Smooth muscle cell (in vitro differentiated cells): ENCODE measurements around the gene PYY. TPM values are rescaled to one million over a fixed set of nuclear protein-coding genes. Genes with fewer than 3 reads are reported as not detected.
A peak's percentile ranks its signal among the peaks of the same experiment; 100 is the strongest.

Experiments
- DNase-seq: peaks from one replicate; lab custom pipeline; 2025; ENCODE audit not compliant: unreplicated experiment; lab: John Stamatoyannopoulos, UW
- H2AFZ ChIP-seq: fragments of 200-600 bp; sonication (generic); 2 replicates; pipeline ENCODE4 v1.6.0; 2016; ENCODE audit warnings: antibody characterized with exemption, low read depth, mild to moderate bottlenecking
- H3F3A ChIP-seq: fragments of 200-600 bp; sonication (generic); 2 replicates; pipeline ENCODE4 v1.6.0; 2017; ENCODE audit warnings: antibody characterized with exemption, low read depth
- H3K27ac ChIP-seq: fragments of 200-600 bp; sonication (generic); 2 replicates; pipeline ENCODE4 v1.5.1; 2016; ENCODE audit warnings: low read depth, mild to moderate bottlenecking
- H3K27me3 ChIP-seq: fragments of 200-600 bp; sonication (generic); 2 replicates; pipeline ENCODE4 v1.6.1; 2016; ENCODE audit warnings: low read depth, mild to moderate bottlenecking
- H3K36me3 ChIP-seq: fragments of 200-600 bp; sonication (generic); 2 replicates; pipeline ENCODE4 v1.5.1; 2016; ENCODE audit warnings: low read depth
- H3K4me1 ChIP-seq: fragments of 200-600 bp; sonication (generic); 2 replicates; pipeline ENCODE4 v1.5.1; 2016; ENCODE audit warnings: low read depth
- H3K4me2 ChIP-seq: fragments of 200-600 bp; sonication (generic); 2 replicates; pipeline ENCODE4 v1.6.0; 2016; ENCODE audit warnings: mild to moderate bottlenecking
- H3K4me3 ChIP-seq: fragments of 200-600 bp; sonication (generic); 2 replicates; pipeline ENCODE4 v1.5.1; 2016; ENCODE audit warnings: mild to moderate bottlenecking
- H3K79me2 ChIP-seq: fragments of 200-600 bp; sonication (generic); 2 replicates; pipeline ENCODE4 v1.6.0; 2016; ENCODE audit warnings: low read depth, mild to moderate bottlenecking
- H3K9ac ChIP-seq: fragments of 200-600 bp; sonication (generic); 2 replicates; pipeline ENCODE4 v1.6.0; 2016; ENCODE audit warnings: low read depth
- H3K9me3 ChIP-seq: fragments of 200-600 bp; sonication (generic); replicated peaks from 2 replicates; pipeline ENCODE4 v1.5.1; 2016; ENCODE audit warnings: low read depth
- H4K20me1 ChIP-seq: fragments of 200-600 bp; sonication (generic); 2 replicates; pipeline ENCODE4 v1.6.0; 2016; ENCODE audit warnings: low read depth
- WGBS: methylation state at CpG from one replicate; pipeline ENCODE4 v1.1.7; 2016; ENCODE audit warnings: low lambda C conversion rate; 5-methylcytosine and 5-hydroxymethylcytosine counted together
- polyA plus RNA-seq: library from polyadenylated mRNA; unstranded; fragments of >200 nt; fragmentation: Nextera tagmentation; extraction: Ambion mirVana; gene quantifications from 2 replicates; pipeline ENCODE4 v1.2.1, GENCODE V29; 2016
- total RNA-seq: library from RNA; depleted of rRNA; stranded (reverse); fragments of >200 nt; gene quantifications from 2 replicates; pipeline ENCODE4 v1.2.3, GENCODE V29; 2014
- TF ChIP-seq, protein P1 (sequence below): fragments of 200-600 bp; sonication (generic); IDR thresholded peaks from 2 replicates; pipeline ENCODE4 v1.5.1; 2017; ENCODE audit warnings: borderline replicate concordance, mild to moderate bottlenecking, antibody characterized with exemption; ENCODE audit not compliant: insufficient read depth, poor library complexity, severe bottlenecking

PYY gene
- total and polyA plus RNA-seq, 2 experiments from 2014 or later: not detected

DNA sequence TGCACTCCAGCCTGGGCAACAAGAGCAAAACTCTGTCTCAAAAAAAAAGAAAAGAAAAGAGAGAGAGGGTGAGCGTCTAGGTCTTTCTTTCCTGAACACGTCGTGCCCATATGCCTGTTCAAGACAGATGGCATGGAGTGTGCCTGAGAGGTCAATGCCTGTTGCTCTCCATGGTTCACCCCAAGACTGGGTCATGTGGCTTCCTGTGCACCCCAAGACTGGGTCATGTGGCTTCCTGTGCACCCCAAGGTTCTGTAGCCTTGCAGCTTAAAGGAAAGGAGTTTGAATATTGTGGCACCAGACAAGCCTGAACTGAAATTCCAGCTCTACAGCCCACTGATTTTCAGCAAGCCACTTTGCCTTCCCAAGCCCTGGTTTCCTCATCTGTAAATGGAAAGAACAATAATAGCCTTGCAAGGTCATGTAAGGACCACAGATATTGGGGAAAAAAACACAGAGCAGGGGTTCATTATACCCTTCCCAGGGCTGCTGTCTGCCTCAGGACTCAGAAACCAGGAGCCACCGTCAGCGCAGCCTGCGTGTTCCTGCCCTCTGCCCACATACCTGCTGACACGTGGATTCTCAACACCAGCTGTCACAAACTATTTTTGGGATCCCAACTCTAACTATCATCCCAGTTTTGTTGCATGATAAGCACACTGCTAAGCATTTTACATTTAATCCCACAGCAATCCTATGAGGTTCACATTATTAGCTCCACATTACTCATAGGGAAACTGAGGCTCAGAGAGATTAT lies 32.7 kb upstream of the PYY start:
- Histone ChIP-seq H3K4me3 (no peak overlapping the region), H2AFZ (no peak overlapping the region), H3K4me2 (no peak overlapping the region), H3K36me3 (no peaks in the 10 kb centered on the region), H3K27ac (no peak overlapping the region), H3F3A (no peaks in the 10 kb centered on the region), H3K9ac (no peak overlapping the region), H3K79me2 (no peaks in the 10 kb centered on the region), H4K20me1 (no peaks in the 10 kb centered on the region), H3K4me1 (peaks cover 12% of the 10 kb centered on the region), H3K9me3 (no peaks in the 10 kb centered on the region), H3K27me3 (peaks cover 66% of the 10 kb centered on the region)
- TF ChIP-seq, protein P1, sequence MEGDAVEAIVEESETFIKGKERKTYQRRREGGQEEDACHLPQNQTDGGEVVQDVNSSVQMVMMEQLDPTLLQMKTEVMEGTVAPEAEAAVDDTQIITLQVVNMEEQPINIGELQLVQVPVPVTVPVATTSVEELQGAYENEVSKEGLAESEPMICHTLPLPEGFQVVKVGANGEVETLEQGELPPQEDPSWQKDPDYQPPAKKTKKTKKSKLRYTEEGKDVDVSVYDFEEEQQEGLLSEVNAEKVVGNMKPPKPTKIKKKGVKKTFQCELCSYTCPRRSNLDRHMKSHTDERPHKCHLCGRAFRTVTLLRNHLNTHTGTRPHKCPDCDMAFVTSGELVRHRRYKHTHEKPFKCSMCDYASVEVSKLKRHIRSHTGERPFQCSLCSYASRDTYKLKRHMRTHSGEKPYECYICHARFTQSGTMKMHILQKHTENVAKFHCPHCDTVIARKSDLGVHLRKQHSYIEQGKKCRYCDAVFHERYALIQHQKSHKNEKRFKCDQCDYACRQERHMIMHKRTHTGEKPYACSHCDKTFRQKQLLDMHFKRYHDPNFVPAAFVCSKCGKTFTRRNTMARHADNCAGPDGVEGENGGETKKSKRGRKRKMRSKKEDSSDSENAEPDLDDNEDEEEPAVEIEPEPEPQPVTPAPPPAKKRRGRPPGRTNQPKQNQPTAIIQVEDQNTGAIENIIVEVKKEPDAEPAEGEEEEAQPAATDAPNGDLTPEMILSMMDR: no peak
- DNase-seq: no peak
- WGBS: 92% methylated on average over 7 of the region's 7 CpGs

DNA sequence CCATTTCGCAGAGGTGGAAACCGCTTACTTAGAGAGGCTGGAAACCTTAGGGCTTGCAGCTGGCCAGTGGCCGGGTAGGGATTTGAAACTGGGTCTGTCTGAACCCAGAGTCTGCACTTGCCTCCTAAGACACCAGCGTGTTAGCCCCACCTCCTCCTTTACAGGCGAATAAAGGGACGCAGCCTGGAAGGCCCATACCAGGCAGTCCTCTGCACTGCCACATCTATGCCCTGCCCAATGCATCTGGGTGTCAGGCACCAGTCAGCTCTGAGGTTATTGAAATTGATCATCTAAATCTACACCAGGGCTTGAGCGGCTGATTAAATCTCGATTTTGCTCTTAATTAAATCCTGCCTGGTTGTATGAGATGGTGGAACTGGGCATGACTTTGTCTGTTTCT lies 30.8 kb upstream of the PYY start:
- Histone ChIP-seq H2AFZ (no peak overlapping the region), H3K27me3 (peaks cover 84% of the 10 kb centered on the region), H3F3A (no peaks in the 10 kb centered on the region), H4K20me1 (no peaks in the 10 kb centered on the region), H3K27ac (no peak overlapping the region), H3K79me2 (no peaks in the 10 kb centered on the region), H3K4me1 (peaks cover 12% of the 10 kb centered on the region), H3K36me3 (no peaks in the 10 kb centered on the region), H3K4me2 (peak overlapping the region; percentile 93), H3K9me3 (no peaks in the 10 kb centered on the region), H3K4me3 (peak overlapping the region; percentile 51), H3K9ac (no peak overlapping the region)
- TF ChIP-seq, protein P1: no peak
- DNase-seq: no peak
- 58% methylated on average over 8 of the region's 8 CpGs for WGBS

DNA sequence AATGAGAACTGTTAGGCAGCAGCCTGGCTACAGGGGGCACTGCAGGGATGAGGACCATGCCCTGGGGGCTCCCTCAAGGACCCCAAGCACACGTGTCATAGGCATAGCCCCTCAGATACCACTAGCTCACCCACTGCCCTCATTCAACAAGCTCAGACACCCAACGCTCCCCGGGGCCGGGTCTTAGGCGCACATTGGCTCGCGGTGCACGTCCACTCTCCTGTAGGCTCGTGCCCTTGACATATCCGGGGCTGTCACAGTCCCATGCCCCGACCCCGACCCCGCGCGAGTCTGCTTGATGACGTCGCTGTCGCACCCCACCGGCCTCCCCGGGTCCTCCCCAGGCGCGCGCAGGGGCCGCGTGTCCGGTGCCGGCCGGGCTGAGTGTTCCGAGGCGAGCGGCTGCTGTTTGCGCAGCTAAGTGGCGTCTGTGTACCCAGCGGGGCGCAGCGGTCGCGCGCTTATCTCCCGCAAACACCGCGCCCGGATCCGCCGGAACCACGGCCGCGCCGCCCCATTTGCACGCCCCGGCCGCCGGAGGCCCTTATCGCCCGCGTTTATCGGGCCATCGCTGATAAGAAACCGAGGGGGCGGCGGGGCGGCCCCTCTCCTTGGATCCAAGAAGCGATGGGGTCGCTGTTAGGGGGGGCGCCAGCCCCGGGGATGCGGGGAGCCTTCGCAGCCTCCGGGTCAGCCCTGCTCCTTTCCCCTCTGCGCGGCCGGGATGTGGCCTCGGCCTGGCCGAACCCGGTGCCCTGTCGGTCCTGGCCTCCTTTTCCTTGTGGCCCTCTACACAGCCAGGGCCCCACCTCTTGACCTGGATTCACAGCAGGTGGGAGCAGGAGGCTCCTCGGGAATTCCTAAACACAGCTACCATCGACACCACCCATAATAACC lies 30.0 kb upstream of the PYY start:
- TF ChIP-seq, protein P1: peak; percentile 19
- Histone ChIP-seq H3K4me2 (peak overlapping the region; percentile 93), H3K9ac (peak overlapping the region; percentile 39), H3K4me3 (peak overlapping the region; percentile 51), H3K79me2 (no peaks in the 10 kb centered on the region), H3K27ac (no peak overlapping the region), H2AFZ (peak overlapping the region; percentile 37), H4K20me1 (no peaks in the 10 kb centered on the region), H3K4me1 (peaks cover 12% of the 10 kb centered on the region), H3K9me3 (no peaks in the 10 kb centered on the region), H3K36me3 (no peaks in the 10 kb centered on the region), H3F3A (no peaks in the 10 kb centered on the region), H3K27me3 (peaks cover 91% of the 10 kb centered on the region)
- WGBS: 2% methylated on average over 62 of the region's 78 CpGs
- DNase-seq: no peak
